ENCODE data around the gene CFAP57.

DNA sequence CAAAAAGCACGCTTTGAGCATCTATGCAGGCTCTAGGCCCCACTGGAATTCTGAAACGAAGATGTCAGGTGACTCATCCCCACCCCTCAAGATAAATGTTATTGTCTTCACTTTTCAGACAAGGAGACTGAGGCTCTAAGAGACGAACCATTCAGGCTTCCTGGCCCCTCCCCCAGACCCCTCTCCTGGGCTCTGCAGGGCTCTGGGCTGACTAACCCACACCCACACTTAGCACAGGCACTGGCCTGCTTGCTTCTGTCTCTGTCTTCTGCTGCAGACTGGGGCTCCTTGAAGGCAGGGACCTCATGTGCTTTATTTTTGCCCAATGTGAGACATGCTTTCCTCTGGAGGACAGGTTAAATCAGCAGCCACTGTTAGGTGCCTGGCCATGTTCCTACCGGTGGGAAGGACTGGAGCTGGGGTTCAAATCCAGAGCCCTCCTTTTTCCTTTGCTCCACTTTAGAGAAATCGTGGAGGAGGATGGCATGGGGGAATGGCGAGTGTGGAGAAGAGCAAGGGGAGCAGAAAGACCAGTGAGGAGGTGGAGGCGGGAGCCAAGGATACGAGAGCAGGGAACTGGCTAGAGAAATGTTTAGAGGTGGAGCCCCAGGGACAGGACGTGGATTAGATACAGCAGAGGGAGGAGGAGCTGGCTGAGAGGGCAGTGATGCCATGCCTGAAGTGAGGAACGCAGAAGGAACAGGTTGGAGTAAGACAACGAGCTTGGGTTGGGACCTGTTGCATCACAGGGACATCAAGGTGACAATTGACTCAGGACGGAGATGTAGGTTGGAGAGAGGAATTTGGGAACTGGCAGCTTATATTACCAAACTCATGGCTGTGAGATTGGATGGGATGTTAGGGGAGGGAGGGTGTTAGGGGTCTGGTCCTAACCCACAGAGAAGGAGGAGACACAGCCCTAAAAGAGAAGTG lies 99.3 kb downstream of the CFAP57 start:
- TF ChIP-seq, protein P1, sequence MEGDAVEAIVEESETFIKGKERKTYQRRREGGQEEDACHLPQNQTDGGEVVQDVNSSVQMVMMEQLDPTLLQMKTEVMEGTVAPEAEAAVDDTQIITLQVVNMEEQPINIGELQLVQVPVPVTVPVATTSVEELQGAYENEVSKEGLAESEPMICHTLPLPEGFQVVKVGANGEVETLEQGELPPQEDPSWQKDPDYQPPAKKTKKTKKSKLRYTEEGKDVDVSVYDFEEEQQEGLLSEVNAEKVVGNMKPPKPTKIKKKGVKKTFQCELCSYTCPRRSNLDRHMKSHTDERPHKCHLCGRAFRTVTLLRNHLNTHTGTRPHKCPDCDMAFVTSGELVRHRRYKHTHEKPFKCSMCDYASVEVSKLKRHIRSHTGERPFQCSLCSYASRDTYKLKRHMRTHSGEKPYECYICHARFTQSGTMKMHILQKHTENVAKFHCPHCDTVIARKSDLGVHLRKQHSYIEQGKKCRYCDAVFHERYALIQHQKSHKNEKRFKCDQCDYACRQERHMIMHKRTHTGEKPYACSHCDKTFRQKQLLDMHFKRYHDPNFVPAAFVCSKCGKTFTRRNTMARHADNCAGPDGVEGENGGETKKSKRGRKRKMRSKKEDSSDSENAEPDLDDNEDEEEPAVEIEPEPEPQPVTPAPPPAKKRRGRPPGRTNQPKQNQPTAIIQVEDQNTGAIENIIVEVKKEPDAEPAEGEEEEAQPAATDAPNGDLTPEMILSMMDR (conservative IDR thresholded peaks at IDR 0.05), result no peak
- TF ChIP-seq EZH2 (IDR thresholded peaks at IDR 0.05; ENCODE audit: low read depth), result no peak
